BJ (cell line): ENCODE data around the gene TCEAL2. TPM values are rescaled to one million over a fixed set of nuclear protein-coding genes. Genes with fewer than 3 reads are reported as not detected.
"Not testable (repeated sequence)": the region's sequence is repeated elsewhere in the genome, so short reads cannot be mapped to it uniquely, and the experiment has no call there.

ENCODE experiments used
- CTCF ChIA-PET: fragments of 350-600 bp; formaldehyde crosslinking; extraction: SDS; loops from one replicate; lab custom pipeline; 2021; ENCODE audit warnings: antibody characterized with exemption, inconsistent platforms; lab: Yijun Ruan, JAX
- POLR2A ChIA-PET: fragments of 300-600 bp; sonication (Branson Sonifier 250); formaldehyde crosslinking; extraction: SDS; loops from one replicate; lab custom pipeline; 2021; ENCODE audit warnings: antibody characterized with exemption; lab: Charles Lee
- DNase-seq: peaks from one replicate; pipeline ENCODE4 v3.0.0-alpha.2; 2011; ENCODE audit warnings: low read depth
- H3K27me3 ChIP-seq: 2 replicates; pipeline ENCODE4 v1.6.0; 2011; ENCODE audit warnings: low read length; ENCODE audit not compliant: control insufficient read depth, insufficient read depth
- H3K36me3 ChIP-seq: 2 replicates; pipeline ENCODE4 v1.5.1; 2011; ENCODE audit warnings: low read length; ENCODE audit not compliant: control insufficient read depth, insufficient read depth
- H3K4me3 ChIP-seq: 2 replicates; pipeline ENCODE4 v1.5.1; 2011; ENCODE audit warnings: low read depth, mild to moderate bottlenecking, control low read depth, low read length
- polyA minus RNA-seq: library from RNA; depleted of rRNA, polyadenylated mRNA; stranded (reverse); fragments of >200 nt; gene quantifications from 2 replicates; pipeline ENCODE4 v1.2.3, GENCODE V29; 2011; rRNA and poly(A)+ RNA removed
- polyA plus RNA-seq: library from polyadenylated mRNA; depleted of rRNA; stranded (reverse); fragments of >200 nt; gene quantifications from 2 replicates; pipeline ENCODE4 v1.2.3, GENCODE V29; 2011; rRNA removed
- TF ChIP-seq, protein P1 (sequence below): IDR thresholded peaks from 2 replicates; pipeline ENCODE4 v1.5.1; 2011; ENCODE audit warnings: low read depth, mild to moderate bottlenecking, control low read depth, inconsistent platforms, low read length, moderate library complexity; ENCODE audit not compliant: insufficient read depth

The TCEAL2 gene
- polyA plus RNA-seq: not detected in 2 replicates
- not detected in 2 replicates for polyA minus RNA-seq

DNA sequence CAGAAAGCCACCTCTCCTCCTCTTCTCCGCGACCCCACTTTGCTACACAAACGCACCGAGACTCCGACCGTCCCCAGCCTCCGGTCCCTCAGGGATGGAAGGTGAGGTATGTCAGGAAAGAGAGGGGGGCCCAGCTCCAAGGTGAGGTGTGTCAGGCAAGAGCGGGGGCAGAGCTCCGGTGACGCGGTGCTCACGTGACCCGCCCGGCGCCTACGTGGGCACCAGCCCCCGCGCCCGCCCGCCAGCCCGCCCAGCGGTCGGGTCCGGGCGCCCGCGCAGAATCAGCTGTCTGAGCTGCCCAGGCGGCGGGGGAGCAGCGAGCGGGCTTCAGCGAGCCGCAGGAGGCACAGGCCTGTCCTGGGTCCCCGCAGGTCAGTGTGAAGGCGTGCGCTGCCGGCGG, at the start of gene TCEAL2:
TCEAL2 (plus strand) TSS at position 244 of the 400 bp plus-strand sequence. CDS start 1,152 bp downstream, outside the sequence.
- DNase-seq, H3K27me3 ChIP-seq, POLR2A ChIA-PET, H3K4me3 ChIP-seq, CTCF ChIA-PET, H3K36me3 ChIP-seq: not testable (repeated sequence)

DNA sequence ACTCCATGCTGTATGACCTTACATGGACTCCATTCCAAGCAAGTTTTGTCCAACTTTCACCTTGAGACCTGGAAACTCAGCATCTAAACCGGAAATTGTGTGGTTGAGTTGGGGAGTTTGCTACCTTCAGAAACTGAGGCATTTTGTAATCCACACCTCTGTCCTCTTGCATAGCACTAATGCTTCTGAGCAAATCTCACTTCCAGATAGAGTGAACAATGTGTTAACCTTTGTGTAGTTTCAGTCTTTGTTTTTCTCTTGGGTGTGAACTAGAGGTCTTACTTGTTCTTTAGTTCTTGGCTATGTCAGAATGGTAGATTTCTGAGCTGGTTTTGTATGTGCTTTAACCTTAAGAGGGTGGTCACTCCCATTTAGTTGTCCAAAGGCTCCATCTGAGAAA, 48.1 kb upstream of the TCEAL2 start:
- CTCF ChIA-PET: no interaction called here
- POLR2A ChIA-PET: no interaction called here

DNA sequence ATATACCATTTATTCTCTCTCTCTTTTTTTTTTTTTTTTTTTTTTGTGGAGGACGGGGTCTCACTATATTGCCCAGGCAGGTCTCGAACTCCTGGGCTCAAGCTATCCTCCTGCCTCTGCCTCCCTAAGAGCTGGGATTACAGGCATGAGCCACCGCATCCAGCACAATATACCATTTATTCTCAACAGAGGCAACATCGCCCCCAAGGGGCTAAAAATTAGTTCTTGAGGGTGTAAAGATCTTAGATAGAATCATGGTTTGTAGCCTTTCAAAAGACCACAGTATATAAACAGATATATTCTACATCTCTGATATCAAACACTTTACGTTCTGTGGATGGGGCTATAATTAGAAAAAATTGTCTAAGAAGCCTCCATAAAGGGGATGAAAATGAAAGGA, 39.8 kb upstream of the TCEAL2 start:
- Histone ChIP-seq H3K36me3 (no peaks in the 10 kb centered on the region), H3K4me3 (no peak overlapping the region), H3K27me3 (no peaks in the 10 kb centered on the region)
- POLR2A ChIA-PET: no interaction called here
- TF ChIP-seq, protein P1, sequence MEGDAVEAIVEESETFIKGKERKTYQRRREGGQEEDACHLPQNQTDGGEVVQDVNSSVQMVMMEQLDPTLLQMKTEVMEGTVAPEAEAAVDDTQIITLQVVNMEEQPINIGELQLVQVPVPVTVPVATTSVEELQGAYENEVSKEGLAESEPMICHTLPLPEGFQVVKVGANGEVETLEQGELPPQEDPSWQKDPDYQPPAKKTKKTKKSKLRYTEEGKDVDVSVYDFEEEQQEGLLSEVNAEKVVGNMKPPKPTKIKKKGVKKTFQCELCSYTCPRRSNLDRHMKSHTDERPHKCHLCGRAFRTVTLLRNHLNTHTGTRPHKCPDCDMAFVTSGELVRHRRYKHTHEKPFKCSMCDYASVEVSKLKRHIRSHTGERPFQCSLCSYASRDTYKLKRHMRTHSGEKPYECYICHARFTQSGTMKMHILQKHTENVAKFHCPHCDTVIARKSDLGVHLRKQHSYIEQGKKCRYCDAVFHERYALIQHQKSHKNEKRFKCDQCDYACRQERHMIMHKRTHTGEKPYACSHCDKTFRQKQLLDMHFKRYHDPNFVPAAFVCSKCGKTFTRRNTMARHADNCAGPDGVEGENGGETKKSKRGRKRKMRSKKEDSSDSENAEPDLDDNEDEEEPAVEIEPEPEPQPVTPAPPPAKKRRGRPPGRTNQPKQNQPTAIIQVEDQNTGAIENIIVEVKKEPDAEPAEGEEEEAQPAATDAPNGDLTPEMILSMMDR: no peak
- CTCF ChIA-PET: no interaction called here
- no peak for DNase-seq

More for the DNA sequence above, 48.1 kb upstream of the TCEAL2 start:
- DNase-seq: no peak
- no peak overlapping the region for H3K4me3 ChIP-seq
- H3K36me3 ChIP-seq: no peaks in the 10 kb centered on the region
- TF ChIP-seq, protein P1: no peak
- H3K27me3 ChIP-seq: no peaks in the 10 kb centered on the region

DNA sequence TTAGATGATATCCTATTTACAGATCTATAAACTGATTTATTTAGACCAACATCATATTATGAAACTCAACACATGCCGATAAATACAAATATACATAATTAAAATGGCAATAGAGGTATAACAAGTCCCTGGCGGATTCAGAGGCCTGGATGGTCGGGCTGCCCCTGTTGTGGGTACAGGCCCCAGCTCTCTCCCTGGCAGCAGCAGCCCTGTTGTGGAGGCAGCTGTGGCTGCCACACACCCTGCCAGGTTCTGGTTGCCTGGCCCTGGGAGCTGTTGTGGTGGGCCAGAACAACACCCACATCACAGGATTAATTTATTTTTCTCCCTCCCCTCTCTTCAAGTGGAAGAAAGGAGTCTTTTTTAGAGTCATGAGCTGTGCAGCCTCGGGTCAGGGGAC, 12.1 kb upstream of the TCEAL2 start:
- Histone ChIP-seq H3K27me3 (no peaks in the 10 kb centered on the region), H3K4me3 (no peak overlapping the region), H3K36me3 (no peaks in the 10 kb centered on the region)
- POLR2A ChIA-PET: no interaction called here
- TF ChIP-seq, protein P1: no peak
- DNase-seq: no peak
- CTCF ChIA-PET: no interaction called here

DNA sequence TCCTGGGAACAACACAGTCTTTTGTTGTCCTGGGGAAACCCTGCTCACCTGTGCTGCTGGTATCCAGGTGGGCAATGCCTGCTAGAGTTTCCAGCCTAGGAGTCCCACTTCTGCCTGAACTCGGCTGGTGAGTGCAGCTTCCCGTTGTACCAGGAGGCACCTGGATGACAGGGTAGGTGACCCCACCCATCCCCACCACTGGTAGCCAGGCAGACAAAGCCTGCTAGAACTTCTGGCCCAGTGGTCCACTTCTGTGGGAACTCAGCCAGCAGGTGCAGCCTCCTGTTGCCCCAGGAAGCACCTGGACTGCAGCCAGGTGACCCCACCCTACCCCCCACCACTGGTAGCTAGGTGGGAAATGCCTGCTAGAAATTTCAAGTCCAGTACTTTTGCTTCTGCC, 9.7 kb upstream of the TCEAL2 start:
- ChIA-PET POLR2A (no interaction called here), CTCF (no interaction called here)
- DNase-seq: no peak
- TF ChIP-seq, protein P1: no peak
- Histone ChIP-seq H3K36me3 (no peaks in the 10 kb centered on the region), H3K4me3 (no peak overlapping the region), H3K27me3 (no peaks in the 10 kb centered on the region)

DNA sequence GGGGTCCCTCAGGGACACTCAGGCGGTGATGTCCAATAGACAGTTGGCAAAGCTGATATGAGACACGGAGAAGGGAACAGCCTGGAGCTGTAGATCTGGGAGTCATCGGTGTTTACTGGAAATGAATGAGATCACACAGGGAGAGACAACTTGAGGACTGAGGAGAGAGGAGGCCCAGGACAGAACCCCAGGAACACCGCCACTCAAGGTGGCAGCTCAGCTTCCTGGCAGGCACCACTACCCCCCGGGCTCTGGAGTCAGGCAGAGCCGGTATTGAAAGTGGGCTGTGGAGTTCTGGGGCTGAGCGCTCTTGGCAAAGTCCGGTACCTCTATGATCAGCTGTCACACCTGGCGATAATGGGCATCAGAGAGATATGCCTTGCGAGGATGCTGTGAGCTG, 465 bp upstream of the TCEAL2 start:
- POLR2A ChIA-PET, DNase-seq, CTCF ChIA-PET, H3K4me3 ChIP-seq, H3K27me3 ChIP-seq, H3K36me3 ChIP-seq: not testable (repeated sequence)

DNA sequence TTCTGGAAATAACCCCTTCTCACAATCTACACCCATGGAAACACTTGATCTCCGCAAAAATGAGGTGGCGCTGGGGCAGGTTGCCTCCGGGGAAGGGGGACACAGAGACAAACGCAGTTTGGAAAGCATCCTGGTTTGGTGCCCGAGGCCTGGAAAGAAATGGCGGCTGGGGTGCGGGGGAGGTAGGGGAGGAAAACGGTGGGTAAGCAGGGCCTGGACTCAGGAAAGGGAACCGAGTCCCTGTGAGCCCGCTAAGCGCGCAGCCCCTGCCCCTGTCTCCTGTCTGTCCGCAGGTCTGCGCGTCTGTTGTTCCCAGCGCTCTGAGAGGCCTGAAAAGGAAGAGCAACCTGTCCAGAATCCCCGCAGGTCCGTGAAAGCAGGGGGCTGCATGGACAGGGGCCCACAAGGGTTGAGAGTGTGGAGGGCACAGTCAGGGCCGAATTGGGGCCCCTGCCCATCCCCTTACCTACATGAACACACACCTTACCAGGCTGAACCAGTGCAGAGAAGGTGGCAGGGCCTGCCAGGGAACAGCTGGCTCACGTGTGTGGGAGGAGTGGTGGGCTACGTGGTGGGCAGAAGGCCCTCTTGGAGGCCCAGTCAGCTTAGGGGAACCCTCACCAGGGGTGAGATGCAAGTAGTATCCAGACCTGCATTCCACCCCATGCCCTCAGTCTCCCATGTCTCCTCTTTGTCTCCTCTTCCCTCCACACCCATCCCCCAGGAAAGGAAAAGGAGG, 770 bp downstream of the TCEAL2 start:
- H3K36me3 ChIP-seq, DNase-seq, CTCF ChIA-PET, POLR2A ChIA-PET, H3K4me3 ChIP-seq, H3K27me3 ChIP-seq: not testable (repeated sequence)
